Myocyte (in vitro differentiated cells): ENCODE results near the gene PHTF2. TPM values are rescaled to one million over a fixed set of nuclear protein-coding genes. Genes with fewer than 3 reads are reported as not detected.
"Not testable (repeated sequence)": the region's sequence is repeated elsewhere in the genome, so short reads cannot be mapped to it uniquely, and the experiment has no call there.

Source experiments
- DNase-seq: peaks from one replicate; pipeline ENCODE4 v3.0.0-alpha.2; 2012; ENCODE audit warnings: low read depth
- total RNA-seq: library from RNA; depleted of rRNA; stranded (reverse); fragments of >200 nt; gene quantifications from 2 replicates; pipeline ENCODE4 v1.2.3, GENCODE V29; 2014

PHTF2 gene
- total RNA-seq, 1 donor from 2014 or later, result 31.2 TPM

DNA sequence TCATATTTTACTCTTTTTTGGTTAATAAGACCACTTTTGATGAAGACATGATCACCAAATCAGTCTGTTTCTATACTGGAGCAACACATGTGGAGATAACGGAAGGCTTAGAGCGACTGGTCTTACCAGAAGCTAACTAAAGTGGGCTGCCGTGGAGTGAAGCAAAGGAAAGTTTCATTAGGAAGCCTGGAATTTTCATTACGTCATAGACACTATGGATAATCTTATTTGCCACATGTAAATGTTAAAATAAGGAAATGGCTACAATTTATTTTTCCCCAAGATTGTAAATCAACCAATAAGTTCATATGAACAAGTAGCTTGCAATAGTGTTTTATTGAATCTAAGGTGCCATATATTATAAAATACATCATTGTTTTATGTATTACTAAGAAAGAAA is 185.4 kb downstream of the PHTF2 start:
- no peak for DNase-seq

DNA sequence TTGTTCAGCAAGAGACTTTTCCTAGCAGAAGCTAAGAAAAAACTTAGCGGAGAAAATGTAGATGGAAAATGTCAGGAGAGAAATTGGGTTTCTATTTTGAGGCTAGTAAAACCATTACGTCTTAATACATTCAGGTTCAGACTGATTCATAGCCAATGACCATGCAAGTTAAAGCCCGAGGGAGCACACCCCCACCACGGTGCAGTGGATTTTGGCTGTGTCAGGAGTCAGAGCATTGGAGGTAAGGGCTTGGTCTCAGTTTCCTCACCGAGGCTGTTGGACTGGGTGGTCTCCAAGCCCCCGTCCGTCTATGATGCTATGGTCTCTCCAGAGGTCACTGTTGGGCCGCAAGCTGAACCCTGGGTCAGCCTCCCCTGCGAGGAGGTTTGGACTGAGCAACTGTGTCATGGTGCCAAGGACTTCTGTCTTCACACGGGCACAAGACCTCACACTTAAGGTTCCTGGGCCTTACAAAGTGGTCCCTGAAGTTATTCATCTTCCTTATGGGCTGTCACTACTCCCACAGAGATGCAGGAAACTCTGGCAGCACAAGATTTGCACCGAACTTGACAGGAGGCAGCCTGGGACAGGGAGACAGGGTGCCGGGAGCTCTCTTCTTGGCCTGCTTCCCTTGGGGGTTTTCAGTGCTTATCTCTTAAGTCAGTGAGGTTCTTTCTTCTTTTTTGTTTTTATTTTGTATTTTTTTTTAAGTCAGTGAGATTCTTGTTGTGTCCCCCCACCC is 186.8 kb downstream of the PHTF2 start:
- no peak for DNase-seq

- peak; percentile 42 for DNase-seq
Observed at GRCh38 chr7:77985974-77986339, 187.4 kb downstream of the PHTF2 start.

DNA sequence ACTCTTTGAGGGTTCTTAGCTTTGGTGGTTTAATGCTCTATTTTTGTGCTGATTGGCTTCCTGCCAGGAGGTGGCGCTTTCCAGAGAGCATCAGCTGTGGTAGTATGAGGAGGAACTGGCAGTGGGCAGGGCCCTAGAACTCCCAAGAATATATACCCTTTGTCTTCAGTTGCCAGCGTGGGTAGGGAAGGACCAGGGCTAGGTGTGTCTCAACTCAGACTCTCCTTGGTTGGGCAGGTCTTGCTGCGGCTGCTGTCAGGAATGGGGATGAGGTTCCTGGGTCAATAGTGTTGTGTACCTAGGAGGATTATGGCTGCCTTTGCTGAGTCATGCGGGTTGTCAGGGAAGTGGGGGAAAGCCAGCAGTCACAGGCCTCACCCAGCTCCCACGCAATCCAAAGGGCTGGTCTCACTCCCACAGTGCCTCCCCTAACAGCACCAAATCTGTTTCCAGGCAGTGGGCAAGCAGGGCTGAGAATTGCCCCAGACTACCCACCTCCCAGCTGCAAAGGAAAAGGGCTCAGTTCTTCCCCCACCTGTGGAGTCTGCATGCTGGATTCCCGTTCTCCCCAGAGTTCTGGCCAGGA is 191.5 kb downstream of the PHTF2 start:
- peak; percentile 82 for DNase-seq

DNA sequence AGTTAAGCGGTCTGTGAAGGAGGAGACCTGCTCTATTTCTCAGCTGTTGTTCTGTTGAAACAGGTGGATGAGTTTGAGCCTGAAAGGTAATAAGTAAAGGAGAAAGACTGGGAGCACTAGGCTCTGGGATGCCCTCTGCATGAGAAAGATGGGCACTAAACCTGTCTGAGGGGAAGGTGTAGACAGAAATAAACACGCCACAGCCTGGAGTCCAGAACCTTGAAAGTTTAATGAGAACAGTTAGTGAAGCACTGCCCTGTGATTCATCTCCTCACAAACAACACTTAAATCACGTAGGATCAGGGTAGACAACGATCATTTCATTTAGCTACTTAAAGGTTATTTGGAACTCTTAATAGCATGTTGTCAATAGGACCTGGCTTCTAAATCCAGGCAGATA is 193.1 kb downstream of the PHTF2 start:
- no peak for DNase-seq

DNA sequence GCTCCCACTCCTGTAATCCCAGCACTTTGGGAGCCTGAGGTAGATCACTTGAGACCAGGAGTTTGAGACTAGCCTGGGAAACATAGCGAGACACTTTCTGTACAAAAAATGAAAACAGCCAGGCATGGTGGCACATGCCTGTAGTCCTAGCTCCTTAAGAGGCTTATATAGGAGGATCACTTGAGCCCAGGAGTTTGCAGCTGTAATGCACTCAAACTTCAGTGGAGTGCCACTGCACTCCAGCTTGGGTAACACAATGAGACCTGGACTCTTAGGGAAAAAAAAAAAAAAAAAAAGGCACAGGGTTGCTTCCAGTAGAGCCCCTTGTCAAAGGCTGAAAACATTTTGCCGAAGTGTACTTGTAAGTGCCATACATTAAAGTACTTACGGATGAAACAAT is 195.3 kb downstream of the PHTF2 start:
- no peak for DNase-seq

DNA sequence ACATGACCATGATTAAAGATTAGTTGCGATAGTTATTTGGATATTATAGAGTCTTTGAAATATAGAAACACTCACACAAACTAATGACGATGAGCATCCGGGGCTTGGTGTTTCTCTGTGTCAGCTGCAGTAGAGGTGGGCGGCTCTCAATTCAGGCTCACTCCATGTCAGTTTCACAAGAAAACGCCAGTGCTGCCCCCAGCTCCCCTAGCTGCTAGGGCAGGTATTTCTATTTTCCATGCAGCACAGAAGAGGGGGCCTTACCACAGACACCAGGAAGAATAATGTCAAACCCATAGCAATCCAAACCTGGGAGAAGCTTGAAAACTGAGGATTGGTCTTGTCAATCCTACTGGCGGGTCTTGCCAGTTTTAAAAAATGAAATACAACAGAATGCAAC is 197.1 kb downstream of the PHTF2 start:
- peak; percentile 33 for DNase-seq

GRCh38 chr7:77999168-77999567 is 200.6 kb downstream of the PHTF2 start:
- DNase-seq, result not testable (repeated sequence)

- DNase-seq, result peak; percentile 76
Observed at GRCh38 chr7:78002021-78002420, 203.4 kb downstream of the PHTF2 start.

- peak; percentile 37 for DNase-seq
Observed at GRCh38 chr7:78002715-78003114, 204.1 kb downstream of the PHTF2 start.

DNA sequence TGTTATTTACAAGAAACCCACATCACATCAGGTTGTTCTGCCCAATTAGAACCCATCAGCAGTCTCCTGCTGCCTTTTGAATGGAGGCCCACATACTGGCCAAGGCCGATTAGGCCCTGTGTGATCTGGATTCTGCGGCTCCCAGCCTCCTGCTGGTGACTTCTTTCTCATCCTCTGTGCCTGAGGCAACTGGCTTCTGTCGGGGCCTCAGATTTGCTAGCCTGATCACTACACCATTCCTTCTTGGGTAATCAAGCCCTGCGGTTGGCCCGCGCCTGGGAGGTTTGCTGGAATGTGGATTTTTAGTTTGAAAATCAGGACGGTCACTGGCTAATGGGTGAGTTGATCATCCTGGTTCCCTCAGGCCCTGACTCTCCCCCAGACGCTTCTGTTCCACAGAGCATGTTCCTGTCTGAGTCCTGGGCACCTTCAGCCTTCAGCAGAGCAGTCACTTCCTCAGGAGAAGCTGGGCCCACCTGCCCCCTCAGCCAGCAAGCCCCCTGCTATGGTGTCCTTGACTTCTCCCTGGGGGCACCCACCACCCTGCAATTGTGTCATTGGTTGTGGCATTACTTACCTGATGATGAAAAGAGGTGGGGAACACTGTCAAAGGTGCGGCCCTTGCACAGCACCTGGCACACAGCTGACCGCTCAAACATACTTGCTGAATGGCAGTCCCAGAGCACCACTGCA is 207.6 kb downstream of the PHTF2 start:
- no peak for DNase-seq

Other genes starting within 250 kb of the PHTF2 start
- gene RSBN1L, start 102.3 kb upstream of the PHTF2 start, total RNA-seq, result 8.5 and 13.3 TPM in 2 replicates
- 30.3 and 35.6 TPM in 2 replicates for gene TMEM60, start 339 bp upstream of the PHTF2 start, total RNA-seq